ENCODE results near the gene CCDC83. TPM values are rescaled to one million over a fixed set of nuclear protein-coding genes. Genes with fewer than 3 reads are reported as not detected.
"Not testable (repeated sequence)": the region's sequence is repeated elsewhere in the genome, so short reads cannot be mapped to it uniquely, and the experiment has no call there.

CCDC83 gene
- total RNA-seq, 1 donor from 2014 or later, result not detected

DNA sequence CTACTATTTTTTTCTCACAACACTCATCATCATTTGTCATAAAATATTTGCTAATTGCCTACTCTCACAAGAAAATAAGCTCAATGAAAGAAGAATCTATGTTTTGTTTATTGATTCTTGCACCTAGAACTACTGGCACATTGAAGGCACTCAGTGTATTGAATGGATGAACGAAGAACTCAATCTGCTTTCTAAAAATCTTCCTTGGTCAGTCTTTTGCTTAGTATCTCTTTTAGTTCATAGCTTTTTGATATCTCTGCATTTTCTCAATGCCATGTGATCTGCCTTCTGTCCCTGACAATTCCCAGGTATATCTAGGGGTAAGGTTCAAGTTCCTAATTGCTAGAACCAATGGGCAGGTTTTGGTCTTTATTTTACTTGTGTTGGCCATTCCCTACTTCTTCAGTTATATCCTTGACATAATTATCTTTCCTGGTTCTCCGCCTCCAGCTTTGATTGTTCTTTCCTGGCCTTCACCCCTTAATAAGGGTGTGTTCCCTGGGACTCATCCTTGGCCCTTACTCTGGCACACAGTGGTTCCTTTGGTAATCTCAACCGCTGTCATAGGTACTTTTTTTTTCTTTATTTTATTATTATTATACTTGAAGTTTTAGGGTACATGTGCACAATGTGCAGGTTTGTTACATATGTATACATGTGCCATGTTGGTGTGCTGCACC is 96.4 kb downstream of the CCDC83 start:
- no peak for TF ChIP-seq CTCF (IDR thresholded peaks at IDR 0.05; ENCODE audit: unreplicated experiment)
- DNase-seq (ENCODE audit: low spot score, unreplicated experiment), result no peak
- Mint-ChIP-seq H3K4me3 (ENCODE audit: low read depth) (no peak overlapping the region), H3K36me3 (ENCODE audit: insufficient read depth) (peaks cover 11% of the 10 kb centered on the region), H3K4me1 (ENCODE audit: low read depth) (peaks cover 3% of the 10 kb centered on the region), H3K27me3 (no peaks in the 10 kb centered on the region), H3K9me3 (ENCODE audit: low read depth) (peaks cover 7% of the 10 kb centered on the region), H3K27ac (no peak overlapping the region)

DNA sequence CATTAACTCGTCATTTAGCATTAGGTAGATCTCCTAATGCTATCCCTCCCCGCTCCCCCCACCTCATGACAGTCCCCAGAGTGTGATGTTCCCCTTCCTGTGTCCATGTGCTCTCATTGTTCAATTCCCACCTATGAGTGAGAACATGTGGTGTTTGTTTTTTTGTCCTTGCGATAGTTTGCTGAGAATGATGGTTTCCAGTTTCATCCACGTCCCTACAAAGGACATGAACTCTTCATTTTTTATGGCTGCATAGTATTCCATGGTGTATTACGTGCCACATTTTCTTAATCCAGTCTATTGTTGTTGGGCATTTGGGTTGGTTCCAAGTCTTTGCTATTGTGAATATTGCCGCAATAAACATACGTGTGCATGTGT is 96.9 kb downstream of the CCDC83 start:
- not testable (repeated sequence) for H3K4me3 Mint-ChIP-seq (ENCODE audit: low read depth); H3K9me3 Mint-ChIP-seq (ENCODE audit: low read depth); DNase-seq (ENCODE audit: low spot score, unreplicated experiment); H3K27me3 Mint-ChIP-seq; H3K4me1 Mint-ChIP-seq (ENCODE audit: low read depth); H3K27ac Mint-ChIP-seq
- H3K36me3 Mint-ChIP-seq (ENCODE audit: insufficient read depth), result peaks cover 11% of the 10 kb centered on the region

DNA sequence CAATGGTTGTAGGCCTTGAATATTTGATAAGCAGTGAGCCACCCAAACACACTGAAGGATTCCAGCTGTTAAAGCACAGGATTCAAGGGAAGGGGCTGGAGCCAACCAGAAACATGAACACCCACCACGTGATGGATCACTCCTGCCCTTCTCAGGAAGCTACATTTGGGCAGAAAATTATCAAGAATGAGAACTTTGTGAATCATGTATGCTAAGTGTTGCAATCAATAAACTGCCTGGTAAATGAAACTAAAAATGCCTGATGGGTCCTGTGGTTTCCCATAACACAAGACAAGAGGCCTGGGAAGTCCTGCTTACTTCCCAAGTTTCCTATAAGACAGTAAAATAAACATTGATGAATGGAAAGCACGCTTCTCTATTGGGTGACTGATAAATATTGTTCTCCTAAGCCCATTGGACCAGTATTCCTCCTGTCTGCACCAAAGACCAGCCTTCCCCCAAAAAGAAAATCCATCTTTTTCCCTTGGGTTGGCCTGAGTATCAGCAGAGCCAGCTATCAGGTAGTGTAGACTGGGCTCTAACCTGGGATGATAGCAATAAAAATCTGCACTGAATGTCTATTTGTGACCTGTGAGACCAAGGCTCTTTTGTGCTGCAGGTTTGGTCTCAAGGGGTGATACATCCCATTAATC is 98.4 kb downstream of the CCDC83 start:
- Mint-ChIP-seq H3K4me3 (ENCODE audit: low read depth) (no peak overlapping the region), H3K9me3 (ENCODE audit: low read depth) (peaks cover 7% of the 10 kb centered on the region), H3K27me3 (no peaks in the 10 kb centered on the region), H3K4me1 (ENCODE audit: low read depth) (peaks cover 4% of the 10 kb centered on the region), H3K27ac (no peak overlapping the region), H3K36me3 (ENCODE audit: insufficient read depth) (peaks cover 16% of the 10 kb centered on the region)
- no peak for TF ChIP-seq CTCF (IDR thresholded peaks at IDR 0.05; ENCODE audit: unreplicated experiment)
- DNase-seq (ENCODE audit: low spot score, unreplicated experiment), result no peak

- Mint-ChIP-seq H3K4me1 (ENCODE audit: low read depth) (peaks cover 4% of the 10 kb centered on the region), H3K4me3 (ENCODE audit: low read depth) (no peak overlapping the region), H3K27ac (no peak overlapping the region), H3K27me3 (no peaks in the 10 kb centered on the region), H3K9me3 (ENCODE audit: low read depth) (peaks cover 7% of the 10 kb centered on the region), H3K36me3 (ENCODE audit: insufficient read depth) (peaks cover 20% of the 10 kb centered on the region)
- no peak for DNase-seq (ENCODE audit: low spot score, unreplicated experiment)
- TF ChIP-seq CTCF (IDR thresholded peaks at IDR 0.05; ENCODE audit: unreplicated experiment), result no peak
These were observed 100.3 kb downstream of the CCDC83 start for GRCh38 chr11:85955531-85955930.

GRCh38 chr11:85960678-85961077 is 105.5 kb downstream of the CCDC83 start:
- Mint-ChIP-seq H3K4me3 (ENCODE audit: low read depth) (no peak overlapping the region), H3K27ac (no peak overlapping the region)

More at GRCh38 chr11:85960678-85961077, 105.5 kb downstream of the CCDC83 start:
- Mint-ChIP-seq H3K9me3 (ENCODE audit: low read depth) (no peaks in the 10 kb centered on the region), H3K27me3 (no peaks in the 10 kb centered on the region), H3K4me1 (ENCODE audit: low read depth) (peaks cover 4% of the 10 kb centered on the region), H3K36me3 (ENCODE audit: insufficient read depth) (peaks cover 19% of the 10 kb centered on the region)
- no peak for TF ChIP-seq CTCF (IDR thresholded peaks at IDR 0.05; ENCODE audit: unreplicated experiment)
- DNase-seq (ENCODE audit: low spot score, unreplicated experiment), result no peak

Measured in progenitor cell of endocrine pancreas (in vitro differentiated cells).